GM12878 (cell line): ENCODE measurements around the gene FFAR3.

Experiments
- CTCF ChIP-seq, 3 experiments: IDR thresholded peaks in 2 of 3; conservative IDR thresholded peaks in 1 of 3; 2 replicates each; pipeline ENCODE4 v1.5.1; 2011; ENCODE audit warnings: low read depth in 3 of 3, low read length in 3 of 3, mild to moderate bottlenecking in 3 of 3, control low read depth in 2 of 3, moderate library complexity in 2 of 3, inconsistent platforms in 1 of 3, mixed read lengths in 1 of 3; ENCODE audit not compliant: control insufficient read depth in 2 of 3, insufficient read depth in 1 of 3; ENCODE audit errors: extremely low read depth in 1 of 3
- EP300 ChIP-seq, 2 experiments: fragments of 150-350 bp in 1 of 2; IDR thresholded peaks; 2 replicates each; pipeline ENCODE4 v1.6.1; 2011 to 2012; ENCODE audit warnings: low read depth in 2 of 2, low read length in 2 of 2, borderline replicate concordance in 1 of 2, improper control_type of control experiment in 1 of 2, inconsistent platforms in 1 of 2; ENCODE audit not compliant: control insufficient read depth in 1 of 2
- FOXM1 ChIP-seq: IDR thresholded peaks from 2 replicates; pipeline ENCODE4 v1.6.1; 2012; ENCODE audit warnings: low read depth, mild to moderate bottlenecking, inconsistent platforms, low read length, moderate library complexity
- NFIC ChIP-seq: IDR thresholded peaks from 2 replicates; pipeline ENCODE4 v1.6.1; 2012; ENCODE audit warnings: low read depth, mild to moderate bottlenecking, inconsistent platforms, low read length, moderate library complexity
- NFXL1 ChIP-seq: fragments of 450-650 bp; IDR thresholded peaks from 2 replicates; pipeline ENCODE4 v1.6.1; 2017; ENCODE audit warnings: antibody characterized with exemption, mild to moderate bottlenecking, borderline replicate concordance
- POLR2A ChIP-seq: IDR thresholded peaks from 2 replicates; pipeline ENCODE4 v1.6.1; 2011; ENCODE audit warnings: low read depth, mild to moderate bottlenecking, low read length
- POLR2AphosphoS5 ChIP-seq: IDR thresholded peaks from 2 replicates; pipeline ENCODE4 v1.6.1; 2011; ENCODE audit warnings: mild to moderate bottlenecking, low read length, inconsistent platforms
- RAD21 ChIP-seq: IDR thresholded peaks from 2 replicates; pipeline ENCODE4 v1.6.1; 2011; ENCODE audit warnings: mild to moderate bottlenecking, low read depth, low read length, moderate library complexity; ENCODE audit not compliant: insufficient read depth
- RAD51 ChIP-seq: fragments of 450-650 bp; IDR thresholded peaks from 2 replicates; pipeline ENCODE4 v1.6.1; 2016; ENCODE audit warnings: moderate library complexity, mild to moderate bottlenecking, inconsistent platforms
- ZNF24 ChIP-seq: fragments of 450-650 bp; IDR thresholded peaks from 2 replicates; pipeline ENCODE4 v1.6.1; 2017; ENCODE audit warnings: antibody characterized with exemption, mild to moderate bottlenecking
- TF ChIP-seq, protein P1 (sequence below): fragments of 450-650 bp; IDR thresholded peaks from 2 replicates; pipeline ENCODE4 v1.6.1; 2017; ENCODE audit warnings: mild to moderate bottlenecking

- TF ChIP-seq, protein P1, sequence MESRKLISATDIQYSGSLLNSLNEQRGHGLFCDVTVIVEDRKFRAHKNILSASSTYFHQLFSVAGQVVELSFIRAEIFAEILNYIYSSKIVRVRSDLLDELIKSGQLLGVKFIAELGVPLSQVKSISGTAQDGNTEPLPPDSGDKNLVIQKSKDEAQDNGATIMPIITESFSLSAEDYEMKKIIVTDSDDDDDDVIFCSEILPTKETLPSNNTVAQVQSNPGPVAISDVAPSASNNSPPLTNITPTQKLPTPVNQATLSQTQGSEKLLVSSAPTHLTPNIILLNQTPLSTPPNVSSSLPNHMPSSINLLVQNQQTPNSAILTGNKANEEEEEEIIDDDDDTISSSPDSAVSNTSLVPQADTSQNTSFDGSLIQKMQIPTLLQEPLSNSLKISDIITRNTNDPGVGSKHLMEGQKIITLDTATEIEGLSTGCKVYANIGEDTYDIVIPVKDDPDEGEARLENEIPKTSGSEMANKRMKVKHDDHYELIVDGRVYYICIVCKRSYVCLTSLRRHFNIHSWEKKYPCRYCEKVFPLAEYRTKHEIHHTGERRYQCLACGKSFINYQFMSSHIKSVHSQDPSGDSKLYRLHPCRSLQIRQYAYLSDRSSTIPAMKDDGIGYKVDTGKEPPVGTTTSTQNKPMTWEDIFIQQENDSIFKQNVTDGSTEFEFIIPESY = no peak
- TF ChIP-seq ZNF24 (no peak), CTCF (IDR thresholded peaks at IDR 0.05 in 2 of 3, conservative IDR thresholded peaks at IDR 0.05 in 1 of 3; ENCODE audit: control insufficient read depth in 2 of 3, extremely low read depth in 1 of 3, insufficient read depth in 1 of 3, low read depth in 3 of 3, low read length in 3 of 3) (no peak), POLR2AphosphoS5 (no peak), POLR2A (no peak), RAD51 (no peak), NFIC (no peak), NFXL1 (no peak), EP300 (IDR thresholded peaks at IDR 0.05; ENCODE audit: borderline replicate concordance in 1 of 2, control insufficient read depth in 1 of 2, low read depth in 2 of 2, low read length in 2 of 2) (no peak), RAD21 (no peak), FOXM1 (no peak)
Measured at GRCh38 chr19:35309481-35310279, 48.6 kb upstream of the FFAR3 start.
